Activated CD4-positive, alpha-beta memory T cell treated with anti-CD3 and anti-CD28 coated beads for 36 hours (primary cell): ENCODE measurements around the gene ROBO1. TPM values are rescaled to one million over a fixed set of nuclear protein-coding genes. Genes with fewer than 3 reads are reported as not detected.
"Not testable (repeated sequence)": the region's sequence is repeated elsewhere in the genome, so short reads cannot be mapped to it uniquely, and the experiment has no call there.

Source experiments
- CTCF ChIA-PET: fragments of 350-600 bp; sonication (Branson Sonifier 250); formaldehyde crosslinking; loops from one replicate; lab custom pipeline; 2021; ENCODE audit warnings: antibody characterized with exemption, inconsistent platforms; lab: Charles Lee
- POLR2A ChIA-PET: fragments of 350-600 bp; sonication (Branson Sonifier 250); formaldehyde crosslinking; loops from one replicate; lab custom pipeline; 2021; ENCODE audit warnings: antibody characterized with exemption; lab: Charles Lee
- DNase-seq: peaks from one replicate; pipeline ENCODE4 v3.0.0-alpha.2; 2020
- H3K27ac Mint-ChIP-seq: one replicate; pipeline ENCODE4 v1.8.0; 2021; ENCODE audit warnings: mixed read lengths
- H3K27me3 Mint-ChIP-seq: one replicate; pipeline ENCODE4 v1.8.0; 2021; ENCODE audit warnings: mixed read lengths
- H3K36me3 Mint-ChIP-seq: one replicate; pipeline ENCODE4 v1.8.0; 2021; ENCODE audit warnings: mixed read lengths
- H3K4me1 Mint-ChIP-seq: one replicate; pipeline ENCODE4 v1.8.0; 2021; ENCODE audit warnings: low read depth, mixed read lengths
- H3K4me3 Mint-ChIP-seq: one replicate; pipeline ENCODE4 v1.8.0; 2021; ENCODE audit warnings: mild to moderate bottlenecking, mixed read lengths
- H3K9me3 Mint-ChIP-seq: one replicate; pipeline ENCODE4 v1.8.0; 2021; ENCODE audit warnings: mixed read lengths
- intact Hi-C: fragments of 100-400 bp; cut with micrococcal nuclease; formaldehyde crosslinking; loops from one replicate; pipeline ENCODE4 v1.15.1; 2023
- total RNA-seq, 2 experiments: library from RNA; stranded (reverse); gene quantifications; one replicate each; pipeline ENCODE4 v1.2.3, GENCODE V29; 2021

The ROBO1 gene
- total RNA-seq, 2 experiments from 2014 or later, result not detected

- no peak overlapping the region for H3K27ac Mint-ChIP-seq
- H3K36me3 Mint-ChIP-seq, result no peaks in the 10 kb centered on the region
- intact Hi-C loops, result no loop called here
- H3K27me3 Mint-ChIP-seq, result no peaks in the 10 kb centered on the region
- ChIA-PET POLR2A (no interaction called here), CTCF (no interaction called here)
- DNase-seq, result no peak
- no peak overlapping the region for H3K4me3 Mint-ChIP-seq
- no peaks in the 10 kb centered on the region for H3K4me1 Mint-ChIP-seq
- peaks cover 15% of the 10 kb centered on the region for H3K9me3 Mint-ChIP-seq
These were observed 236.1 kb downstream of the ROBO1 start for GRCh38 chr3:79531566-79532295.

GRCh38 chr3:79521221-79521848, 246.5 kb downstream of the ROBO1 start:
- no peak for DNase-seq
- Mint-ChIP-seq H3K27me3 (no peaks in the 10 kb centered on the region), H3K4me3 (no peak overlapping the region), H3K9me3 (peaks cover 5% of the 10 kb centered on the region), H3K27ac (no peak overlapping the region), H3K4me1 (no peaks in the 10 kb centered on the region), H3K36me3 (no peaks in the 10 kb centered on the region)
- intact Hi-C loops, result loop anchor here (2.0 to 10.0 kb wide), 2 partner anchors 325 to 1163 kb away; no protein-coding TSS in a partner anchor
- CTCF ChIA-PET, result no interaction called here
- POLR2A ChIA-PET, result no interaction called here

GRCh38 chr3:79517766-79518413, 249.9 kb downstream of the ROBO1 start:
- CTCF ChIA-PET, result interaction anchor here (0.6 kb wide), 1 partner anchor 10 kb away, joined by 3 read pairs; no protein-coding TSS in a partner anchor
- intact Hi-C loops, result no loop called here
- Mint-ChIP-seq H3K4me1 (no peaks in the 10 kb centered on the region), H3K4me3 (no peak overlapping the region), H3K27me3 (no peaks in the 10 kb centered on the region), H3K9me3 (peaks cover 10% of the 10 kb centered on the region), H3K36me3 (no peaks in the 10 kb centered on the region), H3K27ac (no peak overlapping the region)
- no peak for DNase-seq
- POLR2A ChIA-PET, result no interaction called here

DNA sequence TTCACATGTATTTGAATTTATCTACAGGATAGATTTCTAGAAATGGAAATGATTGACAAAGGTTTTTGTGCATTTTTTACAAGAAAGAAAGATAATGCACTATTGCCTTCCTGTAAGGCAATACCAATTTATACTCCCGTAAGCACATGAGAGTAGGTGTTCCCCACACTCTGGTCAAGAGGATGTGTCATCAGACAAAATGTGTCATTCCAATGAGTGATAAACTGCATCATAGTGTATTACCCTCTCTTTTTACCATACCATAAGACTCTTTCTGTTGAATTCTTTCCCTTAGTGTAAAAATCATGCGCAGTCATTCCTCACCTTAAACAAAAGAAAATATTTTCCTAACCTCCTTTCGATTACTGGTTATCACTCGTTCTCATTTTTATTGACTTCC, 251.0 kb downstream of the ROBO1 start:
- no peak for DNase-seq
- intact Hi-C loops, result no loop called here
- no peak overlapping the region for H3K27ac Mint-ChIP-seq
- H3K4me3 Mint-ChIP-seq, result no peak overlapping the region
- no peaks in the 10 kb centered on the region for H3K36me3 Mint-ChIP-seq
- H3K27me3 Mint-ChIP-seq, result no peaks in the 10 kb centered on the region
- ChIA-PET POLR2A (no interaction called here), CTCF (no interaction called here)
- H3K9me3 Mint-ChIP-seq, result peaks cover 14% of the 10 kb centered on the region
- no peaks in the 10 kb centered on the region for H3K4me1 Mint-ChIP-seq

- H3K27ac Mint-ChIP-seq, result no peak overlapping the region
- no peaks in the 10 kb centered on the region for H3K36me3 Mint-ChIP-seq
- intact Hi-C loops, result no loop called here
- ChIA-PET POLR2A (no interaction called here), CTCF (no interaction called here)
- no peak for DNase-seq
- peaks cover 14% of the 10 kb centered on the region for H3K9me3 Mint-ChIP-seq
- H3K4me1 Mint-ChIP-seq, result no peaks in the 10 kb centered on the region
- H3K27me3 Mint-ChIP-seq, result no peaks in the 10 kb centered on the region
- no peak overlapping the region for H3K4me3 Mint-ChIP-seq
These were observed 252.7 kb downstream of the ROBO1 start for GRCh38 chr3:79515072-79515471.

DNA sequence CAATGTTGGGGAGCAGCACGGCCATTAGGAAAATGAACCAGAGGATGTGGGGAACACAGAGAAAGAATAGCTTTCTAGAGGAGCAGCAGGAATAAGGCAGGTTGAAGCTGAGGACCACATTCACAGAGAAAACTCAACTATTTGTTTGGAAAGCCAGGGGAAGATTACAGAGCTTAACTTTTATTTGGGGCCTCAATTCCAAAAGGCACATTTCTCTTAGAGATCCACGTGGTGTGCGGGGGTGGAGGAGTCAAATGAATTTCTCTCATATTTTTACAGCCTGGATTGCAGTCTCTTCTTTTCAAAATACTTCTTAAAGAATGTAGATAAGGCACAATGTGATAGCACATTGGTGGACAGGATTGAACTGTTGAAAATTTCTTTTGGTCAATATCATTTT, 253.7 kb downstream of the ROBO1 start:
- no peak overlapping the region for H3K27ac Mint-ChIP-seq
- no peaks in the 10 kb centered on the region for H3K4me1 Mint-ChIP-seq
- CTCF ChIA-PET, result no interaction called here
- POLR2A ChIA-PET, result no interaction called here
- no peak for DNase-seq
- no peaks in the 10 kb centered on the region for H3K27me3 Mint-ChIP-seq
- no peak overlapping the region for H3K4me3 Mint-ChIP-seq
- peaks cover 14% of the 10 kb centered on the region for H3K9me3 Mint-ChIP-seq
- intact Hi-C loops, result no loop called here
- H3K36me3 Mint-ChIP-seq, result no peaks in the 10 kb centered on the region

DNA sequence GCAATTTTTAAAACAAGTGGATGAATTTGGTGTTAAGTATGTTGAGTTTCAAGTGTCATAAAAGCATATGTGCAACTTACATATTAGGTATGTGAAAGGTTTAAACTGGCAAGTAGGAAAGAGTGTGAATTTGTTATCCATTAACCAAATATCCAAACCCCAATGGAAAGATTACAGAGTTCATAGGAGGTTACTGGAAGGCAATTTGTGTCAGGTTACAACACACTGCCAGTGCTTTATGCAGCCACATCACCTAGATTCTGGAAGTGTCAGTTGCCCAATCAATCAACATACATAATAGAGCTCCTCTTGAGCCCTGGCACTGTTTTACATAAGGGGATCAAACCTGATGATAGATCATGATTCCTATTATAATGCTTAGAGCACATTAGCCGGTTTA, 261.0 kb downstream of the ROBO1 start:
- POLR2A ChIA-PET, result no interaction called here
- Mint-ChIP-seq H3K27ac (no peak overlapping the region), H3K4me3 (no peak overlapping the region), H3K9me3 (peaks cover 9% of the 10 kb centered on the region), H3K27me3 (no peaks in the 10 kb centered on the region), H3K36me3 (no peaks in the 10 kb centered on the region), H3K4me1 (no peaks in the 10 kb centered on the region)
- intact Hi-C loops, result no loop called here
- no peak for DNase-seq
- CTCF ChIA-PET, result no interaction called here

DNA sequence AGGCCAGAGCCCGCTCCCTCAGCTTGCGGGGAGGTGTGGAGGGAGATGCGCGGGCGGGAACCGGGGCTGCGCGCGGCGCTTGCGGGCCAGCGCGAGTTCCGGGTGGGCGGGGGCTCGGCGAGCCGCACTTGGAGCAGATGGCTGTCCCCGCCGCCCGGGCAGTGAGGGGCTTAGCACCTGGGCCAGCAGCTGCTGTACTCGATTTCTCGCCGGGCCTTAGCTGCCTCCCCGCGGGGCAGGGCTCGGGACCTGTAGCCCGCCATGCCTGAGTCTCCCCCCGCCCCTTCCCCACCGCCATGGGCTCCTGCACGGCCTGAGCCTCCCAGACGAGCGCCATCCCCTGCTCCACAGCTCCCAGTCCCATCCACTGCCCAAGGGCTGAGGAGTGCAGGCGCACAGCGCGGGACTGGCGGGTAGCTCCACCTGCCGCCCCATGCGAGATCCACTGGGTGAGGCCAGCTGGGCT, 265.5 kb downstream of the ROBO1 start:
- H3K27ac Mint-ChIP-seq, intact Hi-C loops, H3K4me1 Mint-ChIP-seq, DNase-seq, CTCF ChIA-PET, H3K4me3 Mint-ChIP-seq, H3K36me3 Mint-ChIP-seq, POLR2A ChIA-PET, H3K27me3 Mint-ChIP-seq: not testable (repeated sequence)
- H3K9me3 Mint-ChIP-seq, result peaks cover 14% of the 10 kb centered on the region

- intact Hi-C loops, result loop anchor here (5.0 kb wide), 1 partner anchor 835 kb away; no protein-coding TSS in a partner anchor
- no peak overlapping the region for H3K4me3 Mint-ChIP-seq
- POLR2A ChIA-PET, result no interaction called here
- DNase-seq, result no peak
- H3K27ac Mint-ChIP-seq, result no peak overlapping the region
- CTCF ChIA-PET, result no interaction called here
- H3K4me1 Mint-ChIP-seq, result no peaks in the 10 kb centered on the region
- no peaks in the 10 kb centered on the region for H3K36me3 Mint-ChIP-seq
- H3K9me3 Mint-ChIP-seq, result peaks cover 5% of the 10 kb centered on the region
- no peaks in the 10 kb centered on the region for H3K27me3 Mint-ChIP-seq
These were observed 270.2 kb downstream of the ROBO1 start for GRCh38 chr3:79497447-79498111.

DNA sequence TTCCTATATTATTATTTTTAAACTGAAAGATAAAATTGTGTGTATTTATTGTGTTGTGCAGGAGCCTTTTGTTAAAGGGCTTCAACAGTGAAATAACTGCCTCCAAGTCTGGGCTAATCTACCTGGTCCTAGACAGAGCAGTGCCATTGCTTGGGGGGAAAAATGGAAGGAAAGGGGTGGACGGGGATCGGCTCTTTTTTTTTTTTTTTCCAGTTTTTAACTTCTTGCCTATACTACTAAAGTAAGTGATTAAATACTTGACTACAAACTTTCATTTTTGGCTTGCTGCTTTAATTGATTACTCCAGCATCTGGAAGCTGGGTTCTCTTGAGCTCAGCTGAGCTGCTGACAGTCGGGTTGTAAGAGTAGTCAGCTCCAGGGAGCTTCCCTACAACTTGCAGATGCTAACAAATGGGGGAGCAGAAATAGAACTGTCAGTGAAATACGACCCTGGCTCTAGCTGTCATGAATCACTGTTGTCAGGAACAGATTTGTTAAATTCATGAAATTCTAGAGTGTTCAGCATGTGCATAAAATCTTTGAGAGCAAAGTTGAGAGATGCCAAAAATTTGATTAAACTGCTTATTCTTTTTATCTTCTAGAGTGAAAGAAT, 276.7 kb downstream of the ROBO1 start:
- H3K9me3 Mint-ChIP-seq, result peaks cover 7% of the 10 kb centered on the region
- intact Hi-C loops, result no loop called here
- no peaks in the 10 kb centered on the region for H3K4me1 Mint-ChIP-seq
- H3K36me3 Mint-ChIP-seq, result no peaks in the 10 kb centered on the region
- ChIA-PET CTCF (no interaction called here), POLR2A (no interaction called here)
- H3K27ac Mint-ChIP-seq, result no peak overlapping the region
- no peak overlapping the region for H3K4me3 Mint-ChIP-seq
- H3K27me3 Mint-ChIP-seq, result no peaks in the 10 kb centered on the region
- DNase-seq, result no peak

GRCh38 chr3:79490165-79491028, 277.4 kb downstream of the ROBO1 start:
- H3K4me1 Mint-ChIP-seq, result no peaks in the 10 kb centered on the region
- H3K36me3 Mint-ChIP-seq, result no peaks in the 10 kb centered on the region
- no peaks in the 10 kb centered on the region for H3K27me3 Mint-ChIP-seq
- DNase-seq, result no peak
- H3K27ac Mint-ChIP-seq, result no peak overlapping the region
- no peak overlapping the region for H3K4me3 Mint-ChIP-seq
- intact Hi-C loops, result no loop called here
- H3K9me3 Mint-ChIP-seq, result peaks cover 7% of the 10 kb centered on the region
- POLR2A ChIA-PET, result no interaction called here
- CTCF ChIA-PET, result no interaction called here
